ENCODE data around the gene ARHGAP24. TPM values are rescaled to one million over a fixed set of nuclear protein-coding genes. Genes with fewer than 3 reads are reported as not detected.
A peak's percentile ranks its signal among the peaks of the same experiment; 100 is the strongest.
"Not testable (repeated sequence)": the region's sequence is repeated elsewhere in the genome, so short reads cannot be mapped to it uniquely, and the experiment has no call there.

The ARHGAP24 gene
- total RNA-seq, 1 donor from 2014 or later = 10.9 TPM

DNA sequence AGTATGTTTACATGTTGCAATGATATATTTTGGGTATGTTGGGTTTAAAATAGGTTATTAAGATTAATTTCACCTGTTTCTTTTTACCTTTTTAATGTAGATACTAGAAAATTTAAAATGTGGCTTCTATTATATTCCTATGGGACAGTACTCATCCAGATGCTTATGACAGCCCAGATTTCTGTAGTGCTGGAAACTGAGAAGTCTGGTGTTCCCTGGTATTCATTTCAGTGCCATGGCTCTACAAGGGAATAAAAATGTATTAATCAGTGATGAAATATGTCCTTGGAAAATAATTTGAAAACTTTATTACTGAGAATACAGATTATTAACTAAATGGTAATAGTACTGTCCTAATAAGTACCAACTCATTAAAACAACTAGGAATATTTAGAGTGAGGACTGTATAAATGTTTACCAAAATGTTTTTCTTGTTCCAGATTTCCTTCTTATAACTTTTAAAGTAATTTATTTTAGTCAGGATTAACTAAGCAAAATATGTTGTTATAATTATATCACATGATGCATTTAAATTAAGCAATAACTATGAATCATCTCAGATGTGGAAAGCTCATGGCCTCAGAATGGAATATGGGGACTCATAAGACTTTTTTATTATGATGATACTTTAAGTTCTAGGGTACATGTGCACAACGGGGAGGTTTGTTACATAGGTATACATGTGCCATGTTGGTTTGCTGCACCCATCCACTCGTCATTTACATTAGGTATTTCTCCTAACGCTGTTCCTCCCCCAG, 25.3 kb downstream of the ARHGAP24 start:
- DNase-seq (ENCODE audit: extremely low spot score, unreplicated experiment) = no peak
- Mint-ChIP-seq H3K4me1 (ENCODE audit: unreplicated experiment) (no peaks in the 10 kb centered on the region), H3K36me3 (no peaks in the 10 kb centered on the region), H3K9me3 (peaks cover 2% of the 10 kb centered on the region), H3K4me3 (no peak overlapping the region), H3K27me3 (no peaks in the 10 kb centered on the region), H3K27ac (no peak overlapping the region)
- TF ChIP-seq, protein P1, sequence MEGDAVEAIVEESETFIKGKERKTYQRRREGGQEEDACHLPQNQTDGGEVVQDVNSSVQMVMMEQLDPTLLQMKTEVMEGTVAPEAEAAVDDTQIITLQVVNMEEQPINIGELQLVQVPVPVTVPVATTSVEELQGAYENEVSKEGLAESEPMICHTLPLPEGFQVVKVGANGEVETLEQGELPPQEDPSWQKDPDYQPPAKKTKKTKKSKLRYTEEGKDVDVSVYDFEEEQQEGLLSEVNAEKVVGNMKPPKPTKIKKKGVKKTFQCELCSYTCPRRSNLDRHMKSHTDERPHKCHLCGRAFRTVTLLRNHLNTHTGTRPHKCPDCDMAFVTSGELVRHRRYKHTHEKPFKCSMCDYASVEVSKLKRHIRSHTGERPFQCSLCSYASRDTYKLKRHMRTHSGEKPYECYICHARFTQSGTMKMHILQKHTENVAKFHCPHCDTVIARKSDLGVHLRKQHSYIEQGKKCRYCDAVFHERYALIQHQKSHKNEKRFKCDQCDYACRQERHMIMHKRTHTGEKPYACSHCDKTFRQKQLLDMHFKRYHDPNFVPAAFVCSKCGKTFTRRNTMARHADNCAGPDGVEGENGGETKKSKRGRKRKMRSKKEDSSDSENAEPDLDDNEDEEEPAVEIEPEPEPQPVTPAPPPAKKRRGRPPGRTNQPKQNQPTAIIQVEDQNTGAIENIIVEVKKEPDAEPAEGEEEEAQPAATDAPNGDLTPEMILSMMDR (conservative IDR thresholded peaks at IDR 0.05) = no peak

DNA sequence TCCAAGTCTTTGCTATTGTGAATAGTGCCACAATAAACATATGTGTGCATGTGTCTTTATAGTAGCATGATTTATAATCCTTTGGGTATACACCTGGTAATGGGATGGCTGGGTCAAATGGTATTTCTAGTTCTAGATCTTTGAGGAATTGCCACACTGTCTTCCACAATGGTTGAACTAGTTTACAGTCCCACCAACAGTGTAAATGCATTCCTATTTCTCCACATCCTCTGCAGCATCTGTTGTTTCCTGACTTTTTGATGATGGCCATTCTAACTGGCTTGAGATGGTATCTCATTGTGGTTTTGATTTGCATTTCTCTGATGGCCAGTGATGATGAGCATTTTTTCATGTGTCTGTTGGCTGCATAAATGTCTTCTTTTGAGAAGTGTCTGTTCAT, 26.2 kb downstream of the ARHGAP24 start:
- not testable (repeated sequence) for H3K4me3 Mint-ChIP-seq; H3K4me1 Mint-ChIP-seq (ENCODE audit: unreplicated experiment); H3K36me3 Mint-ChIP-seq; H3K27me3 Mint-ChIP-seq; DNase-seq (ENCODE audit: extremely low spot score, unreplicated experiment); H3K27ac Mint-ChIP-seq; H3K9me3 Mint-ChIP-seq

DNA sequence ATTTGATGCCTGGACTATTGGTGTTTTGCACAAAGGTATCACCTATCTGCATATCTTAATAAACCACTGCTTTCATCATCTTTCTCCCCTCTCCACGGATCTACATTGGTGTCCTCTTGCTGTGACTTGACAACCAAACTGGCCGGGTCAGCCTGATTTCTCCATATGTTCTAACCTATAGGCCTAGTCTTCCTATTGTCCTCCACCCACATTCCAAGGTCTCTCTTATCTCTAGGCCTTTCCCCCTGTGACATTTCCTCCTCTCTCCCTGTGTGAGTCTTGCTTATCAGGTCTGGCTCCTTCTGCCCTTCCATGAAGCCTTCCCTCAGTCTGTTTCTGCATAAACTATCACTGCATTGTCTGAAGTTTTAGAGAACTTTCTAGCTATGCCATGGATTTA, 33.7 kb downstream of the ARHGAP24 start:
- H3K4me3 Mint-ChIP-seq = no peak overlapping the region
- TF ChIP-seq, protein P1 (conservative IDR thresholded peaks at IDR 0.05) = no peak
- H3K9me3 Mint-ChIP-seq = peaks cover 5% of the 10 kb centered on the region
- H3K36me3 Mint-ChIP-seq = no peaks in the 10 kb centered on the region
- DNase-seq (ENCODE audit: extremely low spot score, unreplicated experiment) = no peak
- H3K27me3 Mint-ChIP-seq = no peaks in the 10 kb centered on the region
- peak overlapping the region; percentile 27 for H3K27ac Mint-ChIP-seq
- no peaks in the 10 kb centered on the region for H3K4me1 Mint-ChIP-seq (ENCODE audit: unreplicated experiment)

DNA sequence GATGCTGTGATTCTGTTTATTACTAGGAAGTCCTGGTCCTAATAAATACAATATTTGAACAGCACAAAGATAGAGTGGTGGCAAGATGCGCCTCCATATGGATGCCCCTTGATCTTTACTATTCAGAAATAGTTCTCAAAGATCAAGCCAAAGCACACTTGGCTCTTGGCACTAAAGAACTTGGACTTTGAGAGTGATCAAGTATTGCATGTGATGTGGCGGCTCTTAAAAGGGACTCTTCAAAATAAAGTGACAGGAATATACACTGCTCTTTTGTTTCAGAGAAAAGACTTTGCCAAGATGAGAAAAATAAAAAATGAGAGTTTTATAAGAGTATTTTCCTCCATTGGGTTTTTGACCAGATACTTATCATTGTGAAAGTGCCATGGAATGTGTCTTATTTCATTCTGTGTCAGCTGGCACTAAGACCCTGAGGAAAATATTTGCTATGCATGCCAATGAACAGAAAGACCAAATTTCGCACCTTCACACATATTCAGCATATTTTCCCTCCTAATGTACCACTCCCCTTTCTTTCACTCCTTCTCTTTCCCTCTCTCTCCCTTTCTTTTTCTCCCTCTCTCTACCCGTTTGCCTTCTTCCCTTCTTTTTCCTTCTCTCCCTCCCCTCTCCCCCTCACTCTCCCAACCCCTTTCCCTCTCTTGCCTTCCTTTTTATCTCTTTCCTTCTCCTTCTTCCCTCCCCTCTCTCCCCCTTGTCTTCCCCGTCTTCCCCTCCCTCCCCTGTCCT, 35.1 kb downstream of the ARHGAP24 start:
- H3K4me3 Mint-ChIP-seq = no peak overlapping the region
- DNase-seq (ENCODE audit: extremely low spot score, unreplicated experiment) = no peak
- TF ChIP-seq, protein P1 (conservative IDR thresholded peaks at IDR 0.05) = no peak
- no peaks in the 10 kb centered on the region for H3K27me3 Mint-ChIP-seq
- H3K9me3 Mint-ChIP-seq = peaks cover 5% of the 10 kb centered on the region
- H3K4me1 Mint-ChIP-seq (ENCODE audit: unreplicated experiment) = no peaks in the 10 kb centered on the region
- H3K36me3 Mint-ChIP-seq = no peaks in the 10 kb centered on the region
- no peak overlapping the region for H3K27ac Mint-ChIP-seq

DNA sequence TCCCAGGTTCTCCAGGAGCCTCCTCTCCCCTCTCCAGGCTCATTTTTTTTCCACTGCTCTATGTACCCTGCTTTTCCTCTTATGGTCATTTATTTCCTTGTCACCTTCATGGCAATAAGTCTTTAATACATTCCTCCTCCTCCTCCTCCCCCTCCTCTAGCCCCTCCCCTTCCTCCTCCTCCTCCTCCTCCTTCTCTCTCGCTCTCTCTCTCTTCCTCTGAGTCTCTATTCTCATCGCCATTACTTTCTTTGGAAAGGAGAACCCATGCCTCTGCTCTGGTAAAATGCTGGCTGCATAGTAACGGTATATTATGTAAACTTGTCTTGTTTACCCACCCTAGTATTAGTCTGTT, 35.7 kb downstream of the ARHGAP24 start:
- Mint-ChIP-seq H3K4me3 (no peak overlapping the region), H3K27ac (no peak overlapping the region), H3K9me3 (no peaks in the 10 kb centered on the region), H3K27me3 (no peaks in the 10 kb centered on the region), H3K4me1 (ENCODE audit: unreplicated experiment) (no peaks in the 10 kb centered on the region), H3K36me3 (no peaks in the 10 kb centered on the region)
- no peak for DNase-seq (ENCODE audit: extremely low spot score, unreplicated experiment)
- TF ChIP-seq, protein P1 (conservative IDR thresholded peaks at IDR 0.05) = no peak

Data from type B pancreatic cell (in vitro differentiated cells).